ENCODE results near the gene RAB29.

- TF ChIP-seq EZH2 (IDR thresholded peaks at IDR 0.05; ENCODE audit: borderline replicate concordance, low read length): no peak
- no peak for TF ChIP-seq CTCF (conservative IDR thresholded peaks at IDR 0.05 in 1 of 2, IDR thresholded peaks at IDR 0.05 in 1 of 2; ENCODE audit: extremely low read depth in 1 of 2, insufficient read depth in 1 of 2, low read depth in 1 of 2, low read length in 2 of 2)
These were observed 876 bp downstream of the RAB29 start for GRCh38 chr1:205774198-205775014.

Data from mammary epithelial cell (primary cell).